Epithelial cell of esophagus (primary cell): Measurements from ENCODE around the gene PDLIM4.

Source experiments
- DNase-seq: peaks from one replicate; pipeline ENCODE4 v3.0.0; 2010; ENCODE audit warnings: low read depth
- H3K4me3 ChIP-seq: 2 replicates; pipeline ENCODE4 v1.5.1; 2011; ENCODE audit warnings: mild to moderate bottlenecking, low read length, control low read depth
- TF ChIP-seq, protein P1 (sequence below): IDR thresholded peaks from 2 replicates; pipeline ENCODE4 v1.5.1; 2011; ENCODE audit warnings: low read depth, mild to moderate bottlenecking, low read length, control low read depth, inconsistent platforms; ENCODE audit not compliant: insufficient read depth; ENCODE audit errors: missing control alignments

PDLIM4 gene

DNA sequence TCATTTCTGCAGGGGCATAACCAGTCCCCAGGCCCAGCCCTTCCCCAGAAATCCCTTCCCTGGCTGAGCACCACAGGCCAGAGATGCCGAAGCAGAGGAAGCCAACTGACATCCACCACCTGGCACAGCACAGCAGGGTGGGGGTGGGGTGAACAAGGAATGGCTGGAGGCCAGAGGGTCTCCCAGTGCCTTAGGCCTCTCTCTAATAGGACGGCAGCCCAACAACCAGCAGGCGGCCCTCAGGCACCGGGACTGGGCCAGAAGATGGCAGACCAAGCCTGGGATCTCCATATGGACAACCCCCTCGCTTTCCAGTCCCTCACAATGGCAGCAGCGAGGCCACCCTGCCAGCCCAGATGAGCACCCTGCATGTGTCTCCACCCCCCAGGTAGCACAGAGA is 13.2 kb downstream of the PDLIM4 start:
- H3K4me3 ChIP-seq, result no peak overlapping the region
- DNase-seq, result no peak
- TF ChIP-seq, protein P1, sequence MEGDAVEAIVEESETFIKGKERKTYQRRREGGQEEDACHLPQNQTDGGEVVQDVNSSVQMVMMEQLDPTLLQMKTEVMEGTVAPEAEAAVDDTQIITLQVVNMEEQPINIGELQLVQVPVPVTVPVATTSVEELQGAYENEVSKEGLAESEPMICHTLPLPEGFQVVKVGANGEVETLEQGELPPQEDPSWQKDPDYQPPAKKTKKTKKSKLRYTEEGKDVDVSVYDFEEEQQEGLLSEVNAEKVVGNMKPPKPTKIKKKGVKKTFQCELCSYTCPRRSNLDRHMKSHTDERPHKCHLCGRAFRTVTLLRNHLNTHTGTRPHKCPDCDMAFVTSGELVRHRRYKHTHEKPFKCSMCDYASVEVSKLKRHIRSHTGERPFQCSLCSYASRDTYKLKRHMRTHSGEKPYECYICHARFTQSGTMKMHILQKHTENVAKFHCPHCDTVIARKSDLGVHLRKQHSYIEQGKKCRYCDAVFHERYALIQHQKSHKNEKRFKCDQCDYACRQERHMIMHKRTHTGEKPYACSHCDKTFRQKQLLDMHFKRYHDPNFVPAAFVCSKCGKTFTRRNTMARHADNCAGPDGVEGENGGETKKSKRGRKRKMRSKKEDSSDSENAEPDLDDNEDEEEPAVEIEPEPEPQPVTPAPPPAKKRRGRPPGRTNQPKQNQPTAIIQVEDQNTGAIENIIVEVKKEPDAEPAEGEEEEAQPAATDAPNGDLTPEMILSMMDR, result no peak

DNA sequence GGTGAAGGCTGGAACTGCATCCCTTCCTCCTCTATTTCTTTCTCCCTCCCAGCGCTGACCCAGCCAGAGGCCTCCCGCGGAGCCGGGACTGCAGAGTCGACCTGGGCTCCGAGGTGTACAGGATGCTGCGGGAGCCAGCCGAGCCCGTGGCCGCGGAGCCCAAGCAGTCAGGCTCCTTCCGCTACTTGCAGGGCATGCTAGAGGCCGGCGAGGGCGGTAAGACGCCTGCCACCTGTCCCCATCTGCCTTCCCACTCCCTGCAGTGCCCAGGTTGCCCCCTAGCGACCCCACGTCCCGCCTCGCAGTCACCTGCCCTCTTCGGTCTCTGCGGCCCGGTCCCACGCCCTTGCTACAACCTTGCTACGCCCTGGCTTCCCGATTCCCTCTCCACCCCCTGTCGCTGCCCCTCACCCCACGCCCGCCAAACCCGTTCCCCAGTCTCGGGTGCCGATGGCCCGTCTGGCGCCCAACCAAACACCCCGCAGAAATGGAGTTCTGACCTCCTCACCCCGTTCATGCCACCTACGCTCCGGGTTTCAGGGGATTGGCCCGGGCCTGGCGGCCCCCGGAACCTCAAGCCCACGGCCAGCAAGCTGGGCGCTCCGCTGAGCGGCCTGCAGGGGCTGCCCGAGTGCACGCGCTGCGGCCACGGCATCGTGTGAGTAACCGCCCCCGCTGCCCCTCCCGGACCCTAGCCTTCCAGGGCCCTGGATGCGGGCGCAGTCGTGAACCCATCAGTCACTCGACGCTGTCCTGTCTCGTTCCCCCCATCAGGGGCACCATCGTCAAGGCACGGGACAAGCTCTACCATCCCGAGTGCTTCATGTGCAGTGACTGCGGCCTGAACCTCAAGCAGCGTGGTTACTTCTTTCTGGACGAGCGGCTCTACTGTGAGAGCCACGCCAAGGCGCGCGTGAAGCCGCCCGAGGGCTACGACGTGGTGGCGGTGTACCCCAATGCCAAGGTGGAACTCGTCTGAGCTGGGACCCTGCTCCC is 14.1 kb downstream of the PDLIM4 start:
- TF ChIP-seq, protein P1, result no peak

DNA sequence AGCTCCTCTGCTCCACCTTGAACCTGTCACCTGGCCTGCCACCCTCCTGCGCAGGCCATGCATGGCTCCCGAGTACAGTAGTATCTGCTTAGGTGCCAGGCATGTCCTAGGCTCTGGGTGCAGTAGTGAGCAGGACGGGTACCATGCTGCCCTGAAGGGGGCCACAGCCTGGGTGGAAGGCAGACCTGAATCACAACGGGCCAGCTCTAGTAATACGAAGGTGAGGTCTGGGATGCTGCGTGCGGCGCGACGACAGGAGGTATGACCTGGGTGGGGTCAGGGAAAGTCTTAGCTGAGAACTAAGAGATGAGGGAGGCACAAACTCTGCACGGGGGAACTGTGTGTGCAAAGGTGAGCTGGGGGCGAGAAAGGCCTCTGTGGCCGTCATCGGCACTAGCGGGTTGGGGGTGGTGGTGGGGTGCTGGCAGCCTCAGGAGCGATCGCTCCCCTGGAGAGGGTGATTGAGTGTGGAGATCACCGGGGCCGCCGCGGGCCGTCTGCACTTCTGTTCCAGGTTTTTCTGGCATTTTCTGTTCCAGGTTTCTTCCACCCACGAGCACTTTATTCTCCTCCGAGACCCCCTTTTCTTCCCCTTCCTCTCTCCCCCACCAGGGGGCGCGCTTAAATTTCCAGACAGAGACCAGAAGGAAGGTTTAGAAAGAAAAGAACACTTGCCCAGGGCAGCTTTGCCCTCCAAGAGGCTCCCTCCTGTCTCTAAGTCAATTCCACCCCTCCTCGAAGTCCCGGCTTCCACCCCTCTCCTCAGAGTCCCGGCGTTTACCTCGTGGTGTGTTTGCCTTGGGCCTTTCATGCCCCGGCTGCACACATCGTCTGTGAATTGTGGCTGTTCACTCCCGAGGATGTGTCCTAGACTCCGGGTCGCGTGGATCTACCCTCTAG is 15.1 kb downstream of the PDLIM4 start:
- TF ChIP-seq, protein P1, result peak; percentile 88
- H3K4me3 ChIP-seq, result no peak overlapping the region
- peak; percentile 35 for DNase-seq

More for the DNA sequence above, 14.1 kb downstream of the PDLIM4 start:
- DNase-seq, result no peak
- H3K4me3 ChIP-seq, result no peak overlapping the region

DNA sequence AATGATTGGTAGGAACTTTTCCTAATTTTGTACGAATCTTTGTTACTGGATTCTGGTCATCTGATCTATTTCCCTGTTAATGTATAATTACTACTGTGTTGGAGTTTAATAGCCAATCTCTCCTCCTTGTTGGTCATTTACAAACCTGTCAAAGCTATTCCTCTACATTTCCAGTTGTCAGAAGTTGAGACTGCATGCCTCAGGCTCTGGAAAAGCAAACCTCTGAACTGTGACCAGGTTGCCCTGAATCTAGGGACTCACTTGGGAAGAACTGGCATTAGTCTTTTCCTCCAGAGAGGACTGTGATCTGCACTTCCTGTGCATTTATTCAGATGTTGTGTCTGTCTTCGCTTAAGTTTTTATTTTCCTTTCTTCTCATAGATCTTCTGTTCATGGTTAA is 16.1 kb downstream of the PDLIM4 start:
- H3K4me3 ChIP-seq, result no peak overlapping the region
- no peak for DNase-seq
- TF ChIP-seq, protein P1, result no peak

DNA sequence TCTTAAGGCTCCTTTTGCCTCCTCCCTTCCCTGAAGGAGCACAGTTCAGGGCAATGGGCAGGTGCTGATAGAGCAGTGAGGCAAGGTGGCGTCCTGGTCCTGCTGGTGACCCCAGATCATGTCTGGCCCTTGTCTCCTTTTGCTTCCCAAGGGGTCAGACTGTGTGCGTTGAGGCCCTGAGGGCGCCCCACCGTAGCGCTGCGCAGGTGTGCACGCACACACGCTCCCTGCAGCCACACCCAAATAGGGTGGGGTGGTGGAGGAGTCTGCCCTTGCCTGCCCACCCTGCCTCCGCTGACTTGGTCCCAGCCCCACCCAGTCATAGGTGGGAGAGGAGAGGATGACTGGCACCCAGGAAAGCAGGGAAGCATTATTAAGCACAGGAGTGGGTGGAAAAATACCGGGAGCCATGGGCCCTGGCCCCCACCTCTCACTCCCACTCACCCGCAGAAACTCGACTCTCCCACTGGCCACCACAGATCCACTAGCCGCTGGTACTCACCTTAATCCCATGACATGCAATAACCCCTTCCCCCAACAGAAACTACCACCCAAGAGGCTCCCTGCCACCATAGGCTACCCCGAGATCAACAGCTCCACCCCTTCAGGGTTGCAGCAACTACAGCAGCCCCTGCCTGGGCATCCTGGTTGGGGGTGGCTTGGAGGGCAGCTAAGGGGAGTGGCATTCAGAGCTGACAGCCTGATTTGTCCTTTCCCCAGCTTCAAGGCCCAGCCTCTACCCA is 16.7 kb downstream of the PDLIM4 start:
- DNase-seq, result peak; percentile 24
- no peak overlapping the region for H3K4me3 ChIP-seq
- TF ChIP-seq, protein P1, result no peak

DNA sequence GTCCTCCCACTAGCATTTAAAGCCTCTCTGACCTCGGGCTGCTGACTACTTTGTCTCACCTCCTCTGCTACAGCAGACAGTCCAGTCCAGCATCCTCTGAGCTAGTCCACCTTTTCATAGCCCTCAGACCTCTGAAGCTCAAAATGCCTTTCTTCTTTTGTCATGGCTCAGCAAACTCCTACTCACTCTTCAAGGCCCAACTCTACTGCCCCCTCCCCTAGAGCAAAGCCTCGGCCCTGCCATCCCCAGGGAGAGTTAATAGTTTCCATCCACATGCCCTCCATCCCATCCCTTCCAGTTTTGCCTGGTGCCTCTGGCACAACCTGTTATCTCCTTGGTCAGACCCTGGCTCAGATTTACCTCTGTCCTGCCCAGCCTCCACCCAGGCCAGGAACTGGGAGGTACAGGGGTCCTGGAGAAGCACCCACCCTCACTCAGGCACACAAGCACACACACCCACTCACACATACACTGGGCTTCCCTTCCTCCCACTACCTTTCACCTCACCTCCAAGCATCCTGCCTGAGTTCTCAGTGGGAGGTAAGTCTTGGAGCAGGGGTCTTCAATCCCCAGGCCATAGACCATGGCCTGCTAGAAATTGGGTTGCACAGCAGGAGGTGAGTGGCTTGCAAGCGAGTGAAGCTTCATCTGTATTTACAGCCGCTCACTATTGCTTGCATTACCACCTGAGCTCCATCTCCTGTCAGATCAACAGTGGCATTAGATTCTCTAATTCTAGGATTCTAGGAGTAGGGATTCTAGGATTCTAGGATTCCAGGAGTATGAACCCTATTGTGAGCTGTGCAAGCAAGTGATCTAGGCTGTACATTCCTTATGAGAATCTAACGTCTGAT is 18.1 kb downstream of the PDLIM4 start:
- H3K4me3 ChIP-seq, result no peak overlapping the region
- TF ChIP-seq, protein P1, result no peak
- DNase-seq, result no peak
